ENCODE data around the gene CKS1B. TPM values are rescaled to one million over a fixed set of nuclear protein-coding genes. Genes with fewer than 3 reads are reported as not detected.

CKS1B gene
- total and polyA plus RNA-seq, 9 of the 15 experiments (the other 6 are each of a cell fraction or from before 2014, with no cell fraction given): 215 to 1,103 (median 460) TPM

DNA sequence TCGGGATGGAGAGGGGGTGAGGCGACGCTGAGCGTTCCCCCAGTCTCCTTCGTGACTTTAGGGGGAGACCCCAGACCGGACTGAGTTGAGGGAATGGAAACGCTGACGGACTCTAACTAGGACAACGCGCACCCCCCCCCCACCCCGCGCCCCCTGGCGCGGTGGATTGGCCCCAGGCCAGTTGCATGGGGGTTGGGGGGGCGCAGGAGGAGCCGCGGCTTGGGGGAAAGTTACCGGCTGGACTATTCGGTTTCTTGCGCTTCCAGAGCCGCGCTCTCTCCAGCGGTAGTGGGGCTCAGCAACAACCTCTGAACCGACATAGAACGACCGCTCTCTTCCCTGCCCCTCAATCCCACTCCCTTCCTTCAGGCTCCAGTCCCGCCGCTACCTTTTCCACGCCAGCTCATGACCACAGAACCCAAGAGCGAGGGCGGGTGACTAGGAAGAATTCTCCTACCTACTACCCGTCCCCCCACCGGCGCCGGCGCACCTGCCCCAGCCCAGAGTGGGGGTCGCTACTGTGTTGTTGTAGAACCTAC lies 28.8 kb downstream of the CKS1B start (continued):
- TF ChIP-seq FOXP4 (CRISPR knock-in tag; IDR thresholded peaks at IDR 0.05; ENCODE audit: borderline replicate concordance) (no peak), ZNF232 (CRISPR knock-in tag; IDR thresholded peaks at IDR 0.05) (no peak), CREB1 (IDR thresholded peaks at IDR 0.05) (no peak), CREB1 (CRISPR knock-in tag; IDR thresholded peaks at IDR 0.05) (no peak), ZNF75A (CRISPR knock-in tag; IDR thresholded peaks at IDR 0.05) (no peak), DNMT1 (IDR thresholded peaks at IDR 0.05) (no peak), SPI1 (IDR thresholded peaks at IDR 0.05; ENCODE audit: borderline replicate concordance, low read depth, low read length) (no peak), RBM17 (IDR thresholded peaks at IDR 0.05; ENCODE audit: borderline replicate concordance, low read depth, low read length) (no peak), PURB (CRISPR knock-in tag; IDR thresholded peaks at IDR 0.05; ENCODE audit: low read depth) (no peak), SAP30 (IDR thresholded peaks at IDR 0.05; ENCODE audit: borderline replicate concordance, insufficient read depth, low read depth, low read length, poor library complexity, severe bottlenecking) (peak; percentile 48), MEIS2 (IDR thresholded peaks at IDR 0.05; ENCODE audit: partially characterized antibody) (no peak), SMAD1 (IDR thresholded peaks at IDR 0.05; ENCODE audit: low read depth, low read length, partially characterized antibody) (no peak), PHF8 (IDR thresholded peaks at IDR 0.05; ENCODE audit: borderline replicate concordance, low read length) (peak; percentile 25; the same call in 1 of the 2 replicates), CHCHD3 (CRISPR knock-in tag; IDR thresholded peaks at IDR 0.05) (no peak), RBM14 (IDR thresholded peaks at IDR 0.05; ENCODE audit: borderline replicate concordance, insufficient read depth, low read depth, low read length) (no peak), TCF7 (IDR thresholded peaks at IDR 0.05; ENCODE audit: borderline replicate concordance) (no peak), NKRF (IDR thresholded peaks at IDR 0.05; ENCODE audit: borderline replicate concordance) (no peak), PCBP2 (IDR thresholded peaks at IDR 0.05; ENCODE audit: low read depth, low read length, poor library complexity, severe bottlenecking) (no peak), ZNF561 (CRISPR knock-in tag; conservative IDR thresholded peaks at IDR 0.05) (no peak)
- TF ChIP-seq, protein P1, sequence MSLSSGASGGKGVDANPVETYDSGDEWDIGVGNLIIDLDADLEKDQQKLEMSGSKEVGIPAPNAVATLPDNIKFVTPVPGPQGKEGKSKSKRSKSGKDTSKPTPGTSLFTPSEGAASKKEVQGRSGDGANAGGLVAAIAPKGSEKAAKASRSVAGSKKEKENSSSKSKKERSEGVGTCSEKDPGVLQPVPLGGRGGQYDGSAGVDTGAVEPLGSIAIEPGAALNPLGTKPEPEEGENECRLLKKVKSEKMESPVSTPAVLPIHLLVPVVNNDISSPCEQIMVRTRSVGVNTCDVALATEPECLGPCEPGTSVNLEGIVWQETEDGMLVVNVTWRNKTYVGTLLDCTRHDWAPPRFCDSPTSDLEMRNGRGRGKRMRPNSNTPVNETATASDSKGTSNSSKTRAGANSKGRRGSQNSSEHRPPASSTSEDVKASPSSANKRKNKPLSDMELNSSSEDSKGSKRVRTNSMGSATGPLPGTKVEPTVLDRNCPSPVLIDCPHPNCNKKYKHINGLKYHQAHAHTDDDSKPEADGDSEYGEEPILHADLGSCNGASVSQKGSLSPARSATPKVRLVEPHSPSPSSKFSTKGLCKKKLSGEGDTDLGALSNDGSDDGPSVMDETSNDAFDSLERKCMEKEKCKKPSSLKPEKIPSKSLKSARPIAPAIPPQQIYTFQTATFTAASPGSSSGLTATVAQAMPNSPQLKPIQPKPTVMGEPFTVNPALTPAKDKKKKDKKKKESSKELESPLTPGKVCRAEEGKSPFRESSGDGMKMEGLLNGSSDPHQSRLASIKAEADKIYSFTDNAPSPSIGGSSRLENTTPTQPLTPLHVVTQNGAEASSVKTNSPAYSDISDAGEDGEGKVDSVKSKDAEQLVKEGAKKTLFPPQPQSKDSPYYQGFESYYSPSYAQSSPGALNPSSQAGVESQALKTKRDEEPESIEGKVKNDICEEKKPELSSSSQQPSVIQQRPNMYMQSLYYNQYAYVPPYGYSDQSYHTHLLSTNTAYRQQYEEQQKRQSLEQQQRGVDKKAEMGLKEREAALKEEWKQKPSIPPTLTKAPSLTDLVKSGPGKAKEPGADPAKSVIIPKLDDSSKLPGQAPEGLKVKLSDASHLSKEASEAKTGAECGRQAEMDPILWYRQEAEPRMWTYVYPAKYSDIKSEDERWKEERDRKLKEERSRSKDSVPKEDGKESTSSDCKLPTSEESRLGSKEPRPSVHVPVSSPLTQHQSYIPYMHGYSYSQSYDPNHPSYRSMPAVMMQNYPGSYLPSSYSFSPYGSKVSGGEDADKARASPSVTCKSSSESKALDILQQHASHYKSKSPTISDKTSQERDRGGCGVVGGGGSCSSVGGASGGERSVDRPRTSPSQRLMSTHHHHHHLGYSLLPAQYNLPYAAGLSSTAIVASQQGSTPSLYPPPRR (CRISPR knock-in tag; IDR thresholded peaks at IDR 0.05; ENCODE audit: borderline replicate concordance): no peak
